HG03095 (cell line): ENCODE measurements around the gene FER1L5.
"Not testable (repeated sequence)": the region's sequence is repeated elsewhere in the genome, so short reads cannot be mapped to it uniquely, and the experiment has no call there.

ENCODE experiments used
- ATAC-seq: cut with Tn5 transposase; IDR thresholded peaks from one replicate; pipeline ENCODE4 v1.9.1; 2021; ENCODE audit warnings: moderate library complexity; ENCODE audit not compliant: unreplicated experiment

FER1L5 gene

GRCh38 chr2:96633641-96634040 lies 8.9 kb upstream of the FER1L5 start:
- ATAC-seq, result no peak

- no peak for ATAC-seq
Observed at GRCh38 chr2:96636551-96637171, 5.9 kb upstream of the FER1L5 start.

GRCh38 chr2:96637385-96638143 lies 5.0 kb upstream of the FER1L5 start:
- peak; percentile 54 for ATAC-seq

GRCh38 chr2:96638144-96639121 lies 4.1 kb upstream of the FER1L5 start, which contains the start of gene KANSL3:
Gene KANSL3 (minus strand): TSS chr2:96638312. CDS start chr2:96637135, 1,177 bp downstream.
- ATAC-seq, result peak; percentile 61

- ATAC-seq, result no peak
Observed at GRCh38 chr2:96647681-96648080, 5.1 kb downstream of the FER1L5 start.

- ATAC-seq, result no peak
Observed at GRCh38 chr2:96648306-96648930, 5.9 kb downstream of the FER1L5 start.

GRCh38 chr2:96649342-96649741 lies 6.8 kb downstream of the FER1L5 start:
- no peak for ATAC-seq

GRCh38 chr2:96651793-96652192 lies 9.2 kb downstream of the FER1L5 start:
- no peak for ATAC-seq

GRCh38 chr2:96654791-96655190 lies 12.2 kb downstream of the FER1L5 start:
- ATAC-seq, result not testable (repeated sequence)

- ATAC-seq, result no peak
Observed at GRCh38 chr2:96655526-96655925, 13.0 kb downstream of the FER1L5 start.

GRCh38 chr2:96656540-96656939 lies 14.0 kb downstream of the FER1L5 start:
- no peak for ATAC-seq

- no peak for ATAC-seq
Observed at GRCh38 chr2:96661324-96661723, 18.8 kb downstream of the FER1L5 start.

- ATAC-seq, result no peak
Observed at GRCh38 chr2:96662360-96662759, 19.8 kb downstream of the FER1L5 start.

- no peak for ATAC-seq
Observed at GRCh38 chr2:96663177-96663576, 20.6 kb downstream of the FER1L5 start.

GRCh38 chr2:96663829-96664228 lies 21.3 kb downstream of the FER1L5 start:
- ATAC-seq, result no peak

GRCh38 chr2:96664366-96664925 lies 21.9 kb downstream of the FER1L5 start:
- no peak for ATAC-seq

- ATAC-seq, result no peak
Observed at GRCh38 chr2:96665083-96665569, 22.6 kb downstream of the FER1L5 start.

- ATAC-seq, result not testable (repeated sequence)
Observed at GRCh38 chr2:96665717-96666116, 23.2 kb downstream of the FER1L5 start.

GRCh38 chr2:96668771-96669170 lies 26.2 kb downstream of the FER1L5 start:
- no peak for ATAC-seq

GRCh38 chr2:96669539-96670215 lies 27.1 kb downstream of the FER1L5 start:
- no peak for ATAC-seq
